Measurements from ENCODE around the gene STARD9. TPM values are rescaled to one million over a fixed set of nuclear protein-coding genes. Genes with fewer than 3 reads are reported as not detected.

STARD9 gene
- total and polyA plus RNA-seq, 2 of the 4 experiments (the other 2 are of a cell fraction) = 2.0 to 3.2 TPM

GRCh38 chr15:42549741-42550392, 25.5 kb upstream of the STARD9 start:
- H4K91ac ChIP-seq (ENCODE audit: insufficient read depth, low read depth, low read length) = no peak overlapping the region
- in situ Hi-C loops (cut with MboI; ENCODE audit: low sequenced_read_pairs) = no loop called here
- no TSS peak for BruUV-seq (replicated peaks)
- peak overlapping the region; percentile 14 for H3K23ac ChIP-seq (ENCODE audit: low read depth, low read length)
- H3K56ac ChIP-seq (ENCODE audit: extremely low read depth, insufficient read depth, low read length) = no peak overlapping the region
- H4K8ac ChIP-seq (ENCODE audit: low read depth in 2 of 2, low read length in 2 of 2) = peak overlapping the region in 1 of 2 experiments; percentile 59; a peak in 2 of 4 replicates
- H2AFZ ChIP-seq (replicated peaks; ENCODE audit: low read length, poor library complexity) = no peak overlapping the region
- peaks cover 21 to 61% of the 10 kb centered on the region in 2 experiments for H3K79me1 ChIP-seq (ENCODE audit: low read depth in 1 of 2, low read length in 2 of 2)
- CTCF ChIA-PET = interaction anchor here (0.6 to 1.1 kb wide), 3 partner anchors 25 to 266 kb away, joined by 3 to 4 read pairs (median 4); no protein-coding TSS in a partner anchor
- H3K27me3 ChIP-seq (ENCODE audit: control insufficient read depth, insufficient read depth, low read length) = no peaks in the 10 kb centered on the region
- no peak overlapping the region for H3K18ac ChIP-seq (ENCODE audit: low read depth, low read length)
- peaks cover 6% of the 10 kb centered on the region for H3K4me1 ChIP-seq (ENCODE audit: control insufficient read depth, insufficient read depth, low read length)
- H3K4me3 ChIP-seq (ENCODE audit: insufficient read depth, low read depth, low read length) = peak overlapping the region; percentile 85; the same call in 1 of the 2 replicates
- no peak overlapping the region for H4K5ac ChIP-seq (ENCODE audit: low read depth, low read length)
- ATAC-seq (ENCODE audit: low read depth) (no peak), DNase-seq (no peak)
- no peaks in the 10 kb centered on the region for H3K9me3 ChIP-seq (ENCODE audit: control insufficient read depth, insufficient read depth, low read length)
- 0 out of 2 replicates have a peak, but pooled peaks cover 4% of the 10 kb centered on the region for H4K20me1 ChIP-seq (ENCODE audit: insufficient read depth, low read length)
- H3K27ac ChIP-seq (ENCODE audit: insufficient read depth, low read length) = no peak overlapping the region
- no peak overlapping the region for H2BK15ac ChIP-seq (ENCODE audit: low read depth, low read length)
- H3K4ac ChIP-seq (ENCODE audit: low read depth, low read length) = peak overlapping the region; percentile 44; the same call in 1 of the 2 replicates
- H3K4me2 ChIP-seq (ENCODE audit: low read depth, low read length) = peak overlapping the region; percentile 73
- H3K9me1 ChIP-seq (ENCODE audit: insufficient read depth, low read length) = 0 out of 2 replicates have a peak, but pooled peaks cover 3% of the 10 kb centered on the region
- H3K14ac ChIP-seq (replicated peaks; ENCODE audit: low read depth, low read length) = no peak overlapping the region
- POLR2A ChIA-PET (ENCODE audit: unreplicated experiment) = interaction anchor here (0.6 kb wide), 1 partner anchor 710 kb away, joined by 3 read pairs; no protein-coding TSS in a partner anchor
- H2BK120ac ChIP-seq (ENCODE audit: low read depth, low read length) = no peak overlapping the region
- no peak overlapping the region for H2BK5ac ChIP-seq (ENCODE audit: low read depth, low read length, poor library complexity, severe bottlenecking)
- intact Hi-C loops (cut with micrococcal nuclease) = no loop called here
- dilution Hi-C loops (cut with HindIII; ENCODE audit: low sequenced_read_pairs, unreplicated experiment) = no loop called here
- peaks cover 2% of the 10 kb centered on the region; the same call in 1 of the 2 replicates for H3K36me3 ChIP-seq (ENCODE audit: control insufficient read depth, insufficient read depth, low read length)
- WGBS, 2 experiments (ENCODE audit: extremely low coverage in 2 of 2, insufficient read length in 1 of 2) = 58% methylated on average over 2 of the region's 12 CpGs; no CpG with 5 or more reads in 1 of the 2 experiments
- TF ChIP-seq RCOR1 (IDR thresholded peaks at IDR 0.05; ENCODE audit: insufficient replicate concordance, low read length) = no peak
- no peak for TF ChIP-seq MXI1 (IDR thresholded peaks at IDR 0.05; ENCODE audit: borderline replicate concordance, low read depth, low read length)
- TF ChIP-seq CEBPB (IDR thresholded peaks at IDR 0.05; ENCODE audit: low read depth, low read length) = no peak
- no peak for TF ChIP-seq FOS (IDR thresholded peaks at IDR 0.05; ENCODE audit: low read depth, low read length)
- no peak for TF ChIP-seq RFX5 (IDR thresholded peaks at IDR 0.05; ENCODE audit: low read depth, low read length)
- TF ChIP-seq, protein P1, sequence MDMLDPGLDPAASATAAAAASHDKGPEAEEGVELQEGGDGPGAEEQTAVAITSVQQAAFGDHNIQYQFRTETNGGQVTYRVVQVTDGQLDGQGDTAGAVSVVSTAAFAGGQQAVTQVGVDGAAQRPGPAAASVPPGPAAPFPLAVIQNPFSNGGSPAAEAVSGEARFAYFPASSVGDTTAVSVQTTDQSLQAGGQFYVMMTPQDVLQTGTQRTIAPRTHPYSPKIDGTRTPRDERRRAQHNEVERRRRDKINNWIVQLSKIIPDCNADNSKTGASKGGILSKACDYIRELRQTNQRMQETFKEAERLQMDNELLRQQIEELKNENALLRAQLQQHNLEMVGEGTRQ (IDR thresholded peaks at IDR 0.05; ENCODE audit: low read depth, low read length) = no peak
- TF ChIP-seq NFE2L2 (IDR thresholded peaks at IDR 0.05; ENCODE audit: low read depth, low read length) = no peak
- TF ChIP-seq CHD1 (IDR thresholded peaks at IDR 0.05; ENCODE audit: low read depth, low read length) = no peak
- peak overlapping the region; percentile 61 for H2AK5ac ChIP-seq (ENCODE audit: low read depth, low read length)
- no peak overlapping the region for H2AK9ac ChIP-seq (replicated peaks; ENCODE audit: low read depth, low read length, poor library complexity)
- no peak overlapping the region for H2BK20ac ChIP-seq (ENCODE audit: low read depth, low read length)
- H3K9ac ChIP-seq (ENCODE audit: low read depth, low read length) = 0 out of 2 replicates have a peak overlapping the region, but pooled peaks have one; percentile 44

All from IMR-90 (cell line).